RWPE2 (cell line): ENCODE data around the gene KCNK3.

Source experiments
- ATAC-seq: fragments of 200-7000 bp; cut with Tn5 transposase; 3 replicates; pipeline ENCODE4 v1.9.1; 2021; ENCODE audit warnings: low read depth
- DNase-seq: peaks from one replicate; pipeline ENCODE4 v3.0.0-alpha.2; 2020; ENCODE audit warnings: low spot score
- H3K27ac ChIP-seq: fragments of 450-650 bp; 2 replicates; pipeline ENCODE4 v1.5.1; 2017; ENCODE audit warnings: mild to moderate bottlenecking; ENCODE audit not compliant: poor library complexity, severe bottlenecking
- H3K27me3 ChIP-seq: fragments of 250-450 bp; sonication (Bioruptor Pico); 2 replicates; pipeline ENCODE4 v1.5.1; 2021; ENCODE audit warnings: mild to moderate bottlenecking, moderate library complexity; ENCODE audit not compliant: insufficient read depth, poor library complexity, severe bottlenecking
- H3K36me3 ChIP-seq: fragments of 250-450 bp; sonication (Bioruptor Pico); 2 replicates; pipeline ENCODE4 v1.5.1; 2020; ENCODE audit warnings: low read depth, mild to moderate bottlenecking, moderate library complexity
- H3K4me1 ChIP-seq: fragments of 250-450 bp; sonication (Bioruptor Pico); 2 replicates; pipeline ENCODE4 v1.5.1; 2021; ENCODE audit warnings: mild to moderate bottlenecking, moderate library complexity; ENCODE audit not compliant: insufficient read depth, poor library complexity, severe bottlenecking
- H3K4me3 ChIP-seq: fragments of 250-450 bp; sonication (Bioruptor Pico); 2 replicates; pipeline ENCODE4 v1.5.1; 2021; ENCODE audit warnings: mild to moderate bottlenecking, moderate library complexity; ENCODE audit not compliant: severe bottlenecking
- H3K9me3 ChIP-seq: fragments of 250-450 bp; sonication (Bioruptor Pico); 2 replicates; pipeline ENCODE4 v1.5.1; 2021; ENCODE audit warnings: mild to moderate bottlenecking, moderate library complexity; ENCODE audit not compliant: severe bottlenecking
- TF ChIP-seq, protein P1 (sequence below): fragments of 450-650 bp; IDR thresholded peaks from one replicate; pipeline ENCODE4 v1.5.1; 2017; ENCODE audit warnings: mild to moderate bottlenecking, moderate library complexity; ENCODE audit not compliant: poor library complexity, severe bottlenecking

KCNK3 gene

DNA sequence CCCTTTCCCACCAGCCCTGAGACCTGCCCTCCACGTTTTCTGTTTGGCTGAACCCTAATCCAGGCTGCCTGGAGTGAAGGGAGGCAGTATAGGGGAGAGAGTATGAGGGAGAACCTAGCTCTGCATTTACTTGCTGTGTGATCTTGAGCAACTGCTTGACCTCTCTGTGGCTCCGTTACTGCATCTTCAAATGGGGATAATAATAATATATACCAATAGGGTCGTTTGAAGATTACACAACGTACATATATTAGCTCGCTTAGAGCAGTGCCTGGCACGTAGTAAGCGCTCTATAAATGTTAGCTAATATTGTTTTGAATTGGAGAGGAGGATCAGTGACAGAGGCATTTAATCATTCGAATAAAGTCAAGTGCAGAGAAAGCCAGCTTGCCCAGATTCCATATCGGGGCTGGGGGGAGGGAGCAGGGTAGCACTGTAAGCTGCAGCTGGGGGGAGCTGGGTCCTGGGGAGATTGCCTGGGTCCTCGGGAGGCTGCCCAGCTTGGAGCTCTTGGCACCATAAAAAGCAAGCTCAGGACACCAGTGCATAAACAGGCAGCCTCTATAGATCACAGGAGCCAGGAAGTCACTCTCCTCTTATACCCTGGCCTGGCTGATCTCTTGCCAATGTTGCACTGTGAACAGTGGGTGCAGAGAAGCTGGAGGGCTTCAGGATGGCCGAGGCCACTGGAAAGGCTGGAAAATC, 19.1 kb downstream of the KCNK3 start:
- TF ChIP-seq, protein P1, sequence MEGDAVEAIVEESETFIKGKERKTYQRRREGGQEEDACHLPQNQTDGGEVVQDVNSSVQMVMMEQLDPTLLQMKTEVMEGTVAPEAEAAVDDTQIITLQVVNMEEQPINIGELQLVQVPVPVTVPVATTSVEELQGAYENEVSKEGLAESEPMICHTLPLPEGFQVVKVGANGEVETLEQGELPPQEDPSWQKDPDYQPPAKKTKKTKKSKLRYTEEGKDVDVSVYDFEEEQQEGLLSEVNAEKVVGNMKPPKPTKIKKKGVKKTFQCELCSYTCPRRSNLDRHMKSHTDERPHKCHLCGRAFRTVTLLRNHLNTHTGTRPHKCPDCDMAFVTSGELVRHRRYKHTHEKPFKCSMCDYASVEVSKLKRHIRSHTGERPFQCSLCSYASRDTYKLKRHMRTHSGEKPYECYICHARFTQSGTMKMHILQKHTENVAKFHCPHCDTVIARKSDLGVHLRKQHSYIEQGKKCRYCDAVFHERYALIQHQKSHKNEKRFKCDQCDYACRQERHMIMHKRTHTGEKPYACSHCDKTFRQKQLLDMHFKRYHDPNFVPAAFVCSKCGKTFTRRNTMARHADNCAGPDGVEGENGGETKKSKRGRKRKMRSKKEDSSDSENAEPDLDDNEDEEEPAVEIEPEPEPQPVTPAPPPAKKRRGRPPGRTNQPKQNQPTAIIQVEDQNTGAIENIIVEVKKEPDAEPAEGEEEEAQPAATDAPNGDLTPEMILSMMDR, result no peak
- Histone ChIP-seq H3K9me3 (no peaks in the 10 kb centered on the region), H3K4me3 (no peak overlapping the region), H3K27me3 (no peaks in the 10 kb centered on the region), H3K4me1 (peaks cover 5% of the 10 kb centered on the region), H3K36me3 (no peaks in the 10 kb centered on the region), H3K27ac (no peak overlapping the region)
- ATAC-seq (no peak), DNase-seq (no peak)

DNA sequence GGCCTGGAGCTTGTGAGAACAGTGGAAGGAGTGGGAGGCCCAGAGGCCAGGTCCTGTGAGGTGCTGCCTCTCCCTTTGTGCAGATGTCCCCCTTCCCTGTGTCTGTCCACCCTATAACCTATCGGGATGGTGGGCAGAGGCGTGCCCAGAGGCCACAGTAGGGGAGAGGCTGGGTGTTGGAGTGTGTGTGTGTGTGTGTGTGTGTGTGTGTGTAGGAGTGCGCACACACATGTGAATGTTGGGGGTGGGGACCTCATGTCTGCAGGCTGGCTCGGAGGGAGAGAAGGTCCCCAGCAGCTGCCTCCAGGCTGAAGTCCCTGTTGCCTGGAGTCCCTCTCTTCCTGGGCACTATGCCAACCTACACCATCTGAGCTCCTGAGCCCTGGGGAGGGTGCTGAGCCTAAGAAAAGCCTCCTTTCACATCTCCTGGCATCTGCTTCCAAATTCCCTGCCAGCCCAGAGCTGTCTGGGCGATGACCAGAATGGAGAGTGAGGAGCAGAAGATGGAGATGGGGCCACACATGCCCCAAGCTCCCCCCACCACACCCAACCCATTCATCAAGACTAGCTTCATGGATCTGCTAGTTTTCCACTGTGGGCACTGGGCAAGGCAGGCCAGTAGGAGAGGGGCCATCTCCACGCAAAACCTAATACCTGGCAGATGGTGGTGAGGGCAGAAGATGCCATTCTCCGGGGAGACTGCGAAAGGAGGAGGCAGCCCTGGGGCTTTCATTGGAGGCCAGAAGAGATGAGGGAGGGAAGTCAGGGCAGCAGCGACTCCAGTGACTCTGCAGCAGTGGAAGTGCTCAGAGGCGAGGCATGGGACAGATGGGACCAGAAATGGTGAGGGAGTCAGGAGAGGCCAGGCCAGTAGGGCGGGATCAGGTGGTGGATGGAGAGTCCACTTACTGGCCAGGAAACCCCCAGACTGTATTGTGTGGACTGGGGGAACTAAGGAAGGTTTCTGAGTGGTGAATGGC, 20.3 kb downstream of the KCNK3 start:
- Histone ChIP-seq H3K27ac (no peak overlapping the region), H3K36me3 (no peaks in the 10 kb centered on the region), H3K9me3 (no peaks in the 10 kb centered on the region), H3K4me3 (no peak overlapping the region), H3K4me1 (peaks cover 5% of the 10 kb centered on the region), H3K27me3 (no peaks in the 10 kb centered on the region)
- DNase-seq (no peak), ATAC-seq (0 out of 3 replicates have a peak, but pooled peaks have one; percentile 24)
- TF ChIP-seq, protein P1, result no peak

DNA sequence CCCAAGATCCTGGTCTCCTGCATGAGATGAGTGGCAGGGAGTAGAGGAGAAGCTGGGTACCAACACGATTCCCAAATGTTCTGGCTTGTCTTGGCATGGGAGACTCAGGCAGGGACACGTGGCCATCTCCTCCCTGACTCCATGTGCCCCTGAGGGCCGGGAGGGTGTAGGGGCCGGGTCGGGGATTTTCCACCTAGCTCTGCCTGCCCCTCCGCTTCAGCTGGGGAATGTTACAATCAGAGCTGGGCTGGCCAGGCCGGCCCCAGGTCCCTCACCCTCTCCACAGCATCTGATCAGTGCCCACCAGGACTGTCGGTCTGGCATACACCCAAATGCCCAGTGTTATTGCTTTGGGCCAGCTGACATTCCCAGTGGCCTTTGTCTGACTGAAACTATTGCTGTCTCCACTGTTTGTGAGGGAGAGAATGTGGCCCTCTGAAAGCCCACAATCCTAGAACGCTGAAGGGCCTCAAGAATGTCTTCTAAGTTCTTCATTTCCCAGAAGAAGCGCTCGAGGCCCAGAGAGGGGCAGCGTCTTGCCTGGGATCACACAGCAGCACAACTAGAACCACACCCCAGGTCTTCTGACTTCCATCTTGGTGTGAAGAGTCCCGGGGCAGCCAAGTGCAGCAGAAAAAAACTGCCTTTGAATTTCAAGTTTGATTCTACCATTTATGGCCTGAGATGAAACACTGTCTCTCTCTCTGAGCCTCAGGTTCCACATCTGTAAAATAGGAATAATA, 23.2 kb downstream of the KCNK3 start:
- no peak for DNase-seq
- Histone ChIP-seq H3K4me1 (peaks cover 9% of the 10 kb centered on the region), H3K9me3 (no peaks in the 10 kb centered on the region), H3K4me3 (no peak overlapping the region), H3K27ac (no peak overlapping the region), H3K36me3 (no peaks in the 10 kb centered on the region), H3K27me3 (no peaks in the 10 kb centered on the region)
- TF ChIP-seq, protein P1, result no peak
- no peak for ATAC-seq

DNA sequence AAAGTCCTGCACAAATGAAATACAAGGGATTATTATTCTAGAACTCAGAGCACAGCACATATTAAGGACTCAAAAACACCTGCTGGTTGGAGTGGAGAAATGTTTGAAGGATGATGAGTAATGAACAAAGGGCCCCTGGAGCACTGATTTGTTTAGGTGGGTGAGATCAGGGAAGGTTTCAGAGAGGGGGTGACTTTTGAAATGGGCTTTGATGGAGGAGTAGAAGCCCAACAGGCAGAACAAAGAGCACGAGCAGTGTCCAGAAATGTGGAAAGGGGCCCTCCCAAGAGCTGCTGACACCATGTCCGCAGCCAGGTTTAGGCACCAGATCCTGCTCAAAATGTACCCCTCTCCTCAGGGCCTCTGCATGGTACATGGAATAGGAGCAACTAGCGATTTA, 23.8 kb downstream of the KCNK3 start:
- Histone ChIP-seq H3K4me3 (no peak overlapping the region), H3K9me3 (no peaks in the 10 kb centered on the region), H3K4me1 (peaks cover 10% of the 10 kb centered on the region), H3K27ac (no peak overlapping the region), H3K27me3 (no peaks in the 10 kb centered on the region), H3K36me3 (no peaks in the 10 kb centered on the region)
- no peak for ATAC-seq
- TF ChIP-seq, protein P1, result no peak
- no peak for DNase-seq
